ENCODE measurements around the gene MCRIP2. TPM values are rescaled to one million over a fixed set of nuclear protein-coding genes. Genes with fewer than 3 reads are reported as not detected.

Gene MCRIP2
- total RNA-seq, 1 experiment from 2014 or later, result 56.3 TPM

DNA sequence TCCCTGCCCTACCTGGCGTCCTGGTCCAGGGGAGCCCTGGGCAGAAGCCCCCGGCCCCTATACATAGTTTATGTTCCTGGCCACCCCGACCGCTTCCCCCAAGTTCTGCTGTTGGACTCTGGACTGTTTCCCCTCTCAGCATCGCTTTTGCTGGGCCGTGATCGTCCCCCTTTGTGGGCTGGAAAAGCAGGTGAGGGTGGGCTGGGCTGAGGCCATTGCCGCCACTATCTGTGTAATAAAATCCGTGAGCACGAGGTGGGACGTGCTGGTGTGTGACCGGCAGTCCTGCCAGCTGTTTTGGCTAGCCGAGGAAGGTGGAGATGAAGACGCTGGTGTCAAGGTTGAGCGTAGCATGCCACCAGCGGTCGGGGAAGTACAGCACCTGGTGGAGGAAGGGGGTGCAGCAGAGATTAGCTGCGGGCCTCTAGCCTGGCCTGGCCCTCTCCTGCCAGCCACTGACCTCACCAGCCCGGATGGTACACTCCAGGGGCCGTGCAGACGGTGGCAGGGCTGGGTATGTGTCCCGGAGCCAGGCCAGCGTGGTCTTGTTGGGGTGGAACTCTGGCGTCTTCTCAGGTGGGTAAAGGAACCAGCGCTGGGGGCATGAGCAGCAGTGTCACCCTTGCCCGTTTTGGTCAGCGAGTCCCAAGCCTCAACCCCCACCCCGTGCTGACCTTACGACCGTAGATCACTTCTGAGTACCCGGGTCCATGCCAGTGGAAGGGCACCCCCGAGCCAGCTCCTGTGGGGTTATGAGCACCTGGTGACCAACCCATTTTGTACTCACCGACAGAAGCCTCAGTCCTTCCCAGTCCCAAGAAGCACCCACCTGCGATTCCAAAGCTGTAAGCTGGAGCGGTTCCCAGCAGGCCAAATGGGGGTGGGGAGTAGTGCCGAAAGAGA, 41.1 kb downstream of the MCRIP2 start:
- Mint-ChIP-seq H3K27ac (ENCODE audit: unreplicated experiment) (peak overlapping the region; percentile 89), H3K27me3 (ENCODE audit: unreplicated experiment) (no peaks in the 10 kb centered on the region), H3K4me3 (ENCODE audit: low read depth, unreplicated experiment) (peak overlapping the region; percentile 94), H3K4me1 (ENCODE audit: low read depth, unreplicated experiment) (peaks cover 16% of the 10 kb centered on the region), H3K36me3 (ENCODE audit: insufficient read depth, unreplicated experiment) (peaks cover 88% of the 10 kb centered on the region), H3K9me3 (ENCODE audit: low read depth, unreplicated experiment) (no peaks in the 10 kb centered on the region)
- no peak for DNase-seq
- CTCF ChIA-PET, result no interaction called here
- intact Hi-C loops (cut with micrococcal nuclease; ENCODE audit: unreplicated experiment), result no loop called here
- BruUV-seq (replicated peaks), result TSS peak; percentile 65
- TF ChIP-seq CTCF (IDR thresholded peaks at IDR 0.05; ENCODE audit: unreplicated experiment), result no peak

DNA sequence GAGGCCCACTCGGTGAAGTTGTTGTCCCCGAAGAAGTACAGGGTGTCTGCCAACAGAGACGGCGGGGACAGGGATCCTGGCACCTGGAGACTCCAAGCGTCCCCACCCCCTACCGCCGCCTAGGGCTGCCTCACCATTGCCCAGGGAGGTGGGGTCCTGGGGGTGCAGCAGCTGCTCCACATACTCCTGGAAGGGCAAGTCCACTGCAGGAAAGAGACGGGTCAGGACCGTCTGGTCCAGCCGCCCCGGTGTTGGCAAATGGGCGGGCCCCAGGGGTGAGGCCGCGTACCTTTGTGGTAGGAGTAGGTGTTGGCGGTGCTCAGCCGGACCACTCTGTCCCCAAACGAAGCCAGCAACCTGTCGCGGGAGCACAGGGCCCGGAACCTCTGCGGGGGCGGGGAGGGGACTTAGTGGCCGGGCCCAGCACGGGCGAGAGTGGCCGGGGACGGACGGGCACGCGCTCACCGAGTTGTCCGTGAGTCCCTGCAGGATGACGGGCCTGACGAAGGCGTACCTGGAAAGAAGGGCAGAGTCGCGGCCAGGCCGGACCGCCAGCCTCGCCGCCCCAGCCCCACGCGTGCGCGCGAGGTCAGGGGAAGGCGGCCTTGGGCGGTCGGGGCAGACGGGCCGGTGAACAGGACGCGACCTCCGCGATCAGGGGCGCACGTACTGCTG, 41.9 kb downstream of the MCRIP2 start:
- intact Hi-C loops (cut with micrococcal nuclease; ENCODE audit: unreplicated experiment), result no loop called here
- CTCF ChIA-PET, result interaction anchor here (1.4 kb wide), 1 partner anchor 18 kb away, joined by 3 read pairs; no protein-coding TSS in a partner anchor
- Mint-ChIP-seq H3K9me3 (ENCODE audit: low read depth, unreplicated experiment) (no peaks in the 10 kb centered on the region), H3K4me3 (ENCODE audit: low read depth, unreplicated experiment) (peak overlapping the region; percentile 94), H3K27ac (ENCODE audit: unreplicated experiment) (peak overlapping the region; percentile 89), H3K27me3 (ENCODE audit: unreplicated experiment) (no peaks in the 10 kb centered on the region), H3K36me3 (ENCODE audit: insufficient read depth, unreplicated experiment) (peaks cover 93% of the 10 kb centered on the region), H3K4me1 (ENCODE audit: low read depth, unreplicated experiment) (peaks cover 16% of the 10 kb centered on the region)
- BruUV-seq (replicated peaks), result no TSS peak
- DNase-seq, result peak; percentile 46
- no peak for TF ChIP-seq CTCF (IDR thresholded peaks at IDR 0.05; ENCODE audit: unreplicated experiment)

DNA sequence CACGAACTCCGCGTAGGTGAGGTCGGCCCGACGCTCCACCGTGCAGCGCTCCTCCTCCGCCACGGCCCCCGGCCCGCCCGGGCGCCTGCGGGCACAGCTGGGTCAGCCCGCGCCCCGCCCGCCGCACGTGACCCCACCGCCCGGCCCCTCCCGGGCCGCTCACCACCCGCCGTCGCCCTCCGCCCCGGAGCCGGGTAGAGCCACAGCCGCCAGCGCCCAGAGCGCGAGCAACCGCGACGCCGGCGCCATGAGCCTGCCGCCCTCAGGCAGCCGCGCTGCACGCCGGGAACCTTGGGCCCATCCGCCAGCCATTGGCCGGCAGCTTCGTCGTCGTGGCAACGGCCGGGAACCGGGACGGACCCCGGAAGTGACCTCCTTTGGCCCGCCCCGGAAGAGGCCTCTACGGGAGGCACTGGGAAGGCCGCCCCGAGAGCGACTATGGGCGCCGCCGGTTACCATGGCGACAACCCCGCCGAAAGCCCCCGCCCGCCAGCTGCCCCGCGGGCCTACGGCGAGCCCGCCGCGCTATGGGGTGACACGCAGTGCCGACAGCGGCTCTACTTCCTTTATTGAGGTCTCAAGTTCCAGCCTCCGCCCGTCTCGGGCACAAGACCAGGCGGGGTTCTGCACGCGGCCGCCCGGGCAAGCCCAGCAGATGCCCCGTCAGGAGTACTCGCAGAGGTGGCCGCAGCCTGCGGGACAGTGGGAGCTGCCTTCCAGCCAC, 42.6 kb downstream of the MCRIP2 start, which contains the start of gene JMJD8:
Gene JMJD8 (minus strand): TSS at position 264 of the 724 bp plus-strand sequence. CDS start 15 bp downstream, at position 249.
- peak; percentile 99 for DNase-seq
- H3K27me3 Mint-ChIP-seq (ENCODE audit: unreplicated experiment), result no peaks in the 10 kb centered on the region
- peaks cover 92% of the 10 kb centered on the region for H3K36me3 Mint-ChIP-seq (ENCODE audit: insufficient read depth, unreplicated experiment)
- H3K27ac Mint-ChIP-seq (ENCODE audit: unreplicated experiment), result peak within 1 kb of the TSS; percentile 89
- CTCF ChIA-PET, result interaction anchor here (1.4 kb wide), 1 partner anchor 19 kb away, joined by 3 read pairs; no protein-coding TSS in a partner anchor
- TF ChIP-seq CTCF (IDR thresholded peaks at IDR 0.05; ENCODE audit: unreplicated experiment), result no peak
- H3K4me3 Mint-ChIP-seq (ENCODE audit: low read depth, unreplicated experiment), result peak within 1 kb of the TSS; percentile 94
- H3K9me3 Mint-ChIP-seq (ENCODE audit: low read depth, unreplicated experiment), result no peaks in the 10 kb centered on the region
- intact Hi-C loops (cut with micrococcal nuclease; ENCODE audit: unreplicated experiment), result no loop called here
- H3K4me1 Mint-ChIP-seq (ENCODE audit: low read depth, unreplicated experiment), result peaks cover 16% of the 10 kb centered on the region
- BruUV-seq (replicated peaks), result no TSS peak
